Ectodermal cell (in vitro differentiated cells): ENCODE results near the gene OR5AC2. TPM values are rescaled to one million over a fixed set of nuclear protein-coding genes. Genes with fewer than 3 reads are reported as not detected.
A peak's percentile ranks its signal among the peaks of the same experiment; 100 is the strongest.

Source experiments
- H3K27ac ChIP-seq: 2 replicates; pipeline ENCODE4 v1.7.0; 2013; ENCODE audit warnings: mild to moderate bottlenecking, low read depth, low read length; ENCODE audit not compliant: insufficient read depth, poor library complexity, severe bottlenecking
- H3K27me3 ChIP-seq: 2 replicates; pipeline ENCODE4 v1.7.0; 2013; ENCODE audit warnings: mild to moderate bottlenecking, low read length; ENCODE audit not compliant: insufficient read depth, control insufficient read depth, poor library complexity, severe bottlenecking
- H3K36me3 ChIP-seq: one replicate; pipeline ENCODE4 v1.7.0; 2013; ENCODE audit warnings: low read length; ENCODE audit not compliant: control insufficient read depth, insufficient read depth
- H3K4me1 ChIP-seq: one replicate; pipeline ENCODE4 v1.7.0; 2013; ENCODE audit warnings: low read length; ENCODE audit not compliant: control insufficient read depth, insufficient read depth
- H3K4me3 ChIP-seq: 2 replicates; pipeline ENCODE4 v1.7.0; 2013; ENCODE audit warnings: low read depth, low read length, control low read depth; ENCODE audit not compliant: insufficient read depth
- H3K9me3 ChIP-seq: 2 replicates; pipeline ENCODE4 v1.7.0; 2013; ENCODE audit warnings: mild to moderate bottlenecking, low read length, moderate library complexity; ENCODE audit not compliant: control insufficient read depth
- WGBS, 2 experiments: methylation state at CpG; one replicate each; pipeline ENCODE4 v1.1.7; 2013; ENCODE audit warnings: missing lambda C conversion rate in 2 of 2; 5-methylcytosine and 5-hydroxymethylcytosine counted together
- polyA plus RNA-seq, 4 experiments: library from polyadenylated mRNA; stranded (reverse); fragments of 50-300 nt; gene quantifications; one replicate each; pipeline ENCODE4 v1.2.3, GENCODE V29; 2013

The OR5AC2 gene, protein sequence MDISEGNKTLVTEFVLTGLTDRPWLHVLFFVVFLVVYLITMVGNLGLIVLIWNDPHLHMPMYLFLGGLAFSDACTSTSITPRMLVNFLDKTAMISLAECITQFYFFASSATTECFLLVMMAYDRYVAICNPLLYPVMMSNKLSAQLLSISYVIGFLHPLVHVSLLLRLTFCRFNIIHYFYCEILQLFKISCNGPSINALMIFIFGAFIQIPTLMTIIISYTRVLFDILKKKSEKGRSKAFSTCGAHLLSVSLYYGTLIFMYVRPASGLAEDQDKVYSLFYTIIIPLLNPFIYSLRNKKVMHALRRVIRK
- polyA plus RNA-seq (2013, experiment 1 of 4): not detected
- polyA plus RNA-seq (2013, experiment 2 of 4): not detected
- polyA plus RNA-seq (2013, experiment 3 of 4): not detected
- not detected for polyA plus RNA-seq (2013, experiment 4 of 4)

DNA sequence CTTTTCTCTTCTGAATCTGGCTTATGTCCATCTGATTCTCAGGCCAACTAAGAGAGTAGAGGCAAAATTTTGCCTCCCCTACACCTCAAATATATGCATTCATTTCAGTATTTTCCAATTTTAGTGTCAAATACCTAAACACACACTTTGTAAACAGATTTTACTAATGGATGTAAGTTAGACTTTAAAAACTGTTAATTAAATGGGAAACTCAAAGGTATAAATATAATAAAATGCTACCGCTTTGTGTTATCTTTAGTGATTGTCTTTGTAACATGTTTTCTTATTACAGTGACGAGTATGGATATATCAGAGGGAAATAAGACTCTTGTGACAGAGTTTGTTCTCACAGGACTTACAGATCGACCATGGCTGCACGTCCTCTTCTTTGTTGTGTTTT is at the start of gene OR5AC2:
OR5AC2 (plus strand) TSS at position 301 of the 400 bp plus-strand sequence; CDS start at position 301, 0 bp downstream.
- no peak within 1 kb of the TSS for H3K27ac ChIP-seq
- H3K9me3 ChIP-seq: no peaks in the 10 kb centered on the region
- H3K4me1 ChIP-seq: no peaks in the 10 kb centered on the region
- no peak within 1 kb of the TSS for H3K4me3 ChIP-seq
- no peaks in the 10 kb centered on the region for H3K27me3 ChIP-seq
- WGBS, 2 experiments: 92 to 95% methylated on average over 4 of the region's 4 CpGs
- H3K36me3 ChIP-seq: no peaks in the 10 kb centered on the region

- 90 to 93% methylated on average over 3 of the region's 3 CpGs for WGBS, 2 experiments
- Histone ChIP-seq H3K36me3 (no peaks in the 10 kb centered on the region), H3K9me3 (peaks cover 3% of the 10 kb centered on the region), H3K4me1 (no peaks in the 10 kb centered on the region), H3K27me3 (no peaks in the 10 kb centered on the region), H3K4me3 (no peak overlapping the region), H3K27ac (no peak overlapping the region)
Measured at GRCh38 chr3:98038286-98038685, 48.7 kb upstream of the OR5AC2 start.

DNA sequence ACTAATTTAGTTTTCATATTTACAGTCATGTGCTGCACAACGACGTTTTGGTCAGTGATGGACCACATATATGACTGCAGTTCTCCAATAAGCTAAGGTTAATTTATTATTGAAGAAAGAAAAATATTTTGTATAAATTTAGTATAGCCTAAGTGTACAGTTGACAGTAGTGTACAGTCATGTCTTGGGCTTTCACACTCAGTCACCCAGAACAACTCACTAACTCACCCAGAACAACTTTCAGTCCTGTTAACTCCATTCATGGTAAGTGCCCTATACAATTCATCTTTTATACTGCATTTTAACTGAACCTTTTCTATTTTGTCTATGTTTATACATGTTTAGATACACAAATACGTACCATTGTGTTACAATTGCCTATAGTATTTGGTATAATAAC is 48.1 kb upstream of the OR5AC2 start:
- 93% methylated on average over 3 of the region's 3 CpGs for WGBS, 2 experiments
- peaks cover 3% of the 10 kb centered on the region for H3K9me3 ChIP-seq

GRCh38 chr3:98039322-98040024 is 47.5 kb upstream of the OR5AC2 start:
- H3K27ac ChIP-seq: no peak overlapping the region
- 10 to 12% methylated on average over 10 of the region's 13 CpGs for WGBS, 2 experiments
- no peaks in the 10 kb centered on the region for H3K27me3 ChIP-seq
- H3K36me3 ChIP-seq: no peaks in the 10 kb centered on the region
- peak overlapping the region; percentile 35 for H3K4me3 ChIP-seq
- H3K9me3 ChIP-seq: peaks cover 3% of the 10 kb centered on the region
- no peaks in the 10 kb centered on the region for H3K4me1 ChIP-seq

More for the DNA sequence above, 48.1 kb upstream of the OR5AC2 start:
- H3K27ac ChIP-seq: no peak overlapping the region
- no peaks in the 10 kb centered on the region for H3K27me3 ChIP-seq
- no peak overlapping the region for H3K4me3 ChIP-seq
- no peaks in the 10 kb centered on the region for H3K36me3 ChIP-seq
- no peaks in the 10 kb centered on the region for H3K4me1 ChIP-seq

DNA sequence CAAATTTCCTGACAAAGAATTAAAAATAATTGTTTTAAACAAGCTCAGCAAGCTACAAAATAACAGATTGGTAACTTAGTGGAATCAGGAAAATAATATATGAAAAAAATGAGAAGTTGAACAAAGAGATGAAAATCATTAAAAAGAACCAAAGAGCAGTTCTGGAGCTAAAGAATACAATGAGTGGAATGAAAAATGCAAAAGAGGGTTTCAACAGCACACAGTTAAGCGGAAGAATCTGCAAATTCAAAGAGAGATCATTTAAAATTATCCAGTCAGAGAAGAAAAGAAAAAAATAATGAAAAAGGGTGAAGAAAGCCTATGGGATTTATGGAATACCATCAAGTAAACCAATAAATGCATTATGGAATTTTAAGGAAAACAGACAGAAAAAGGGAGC is 45.6 kb upstream of the OR5AC2 start:
- no peak overlapping the region for H3K4me3 ChIP-seq
- H3K9me3 ChIP-seq: peaks cover 3% of the 10 kb centered on the region
- H3K27me3 ChIP-seq: no peaks in the 10 kb centered on the region
- H3K4me1 ChIP-seq: no peaks in the 10 kb centered on the region
- H3K36me3 ChIP-seq: no peaks in the 10 kb centered on the region
- WGBS, 2 experiments: 95% methylated on average over 1 of the region's 1 CpG; no CpG with 5 or more reads in 1 of the 2 experiments
- no peak overlapping the region for H3K27ac ChIP-seq

DNA sequence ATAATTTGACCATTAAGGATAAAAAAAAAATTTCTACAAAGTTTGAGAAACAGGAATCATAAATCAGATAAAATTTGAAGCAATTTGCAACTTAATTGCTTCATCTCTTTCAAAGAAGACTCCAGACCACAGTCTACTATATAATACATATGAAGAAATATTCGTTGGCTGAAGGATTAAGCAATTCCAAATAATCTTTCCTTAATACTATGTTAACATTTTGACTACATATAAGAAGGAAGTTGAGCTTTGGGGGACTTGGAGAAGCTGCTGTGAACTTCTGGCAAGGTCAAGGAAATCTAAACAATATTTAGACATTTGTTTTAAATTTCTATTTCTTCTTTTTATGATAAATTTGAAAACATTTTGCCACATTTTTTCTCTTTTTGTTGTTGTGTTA is 38.4 kb upstream of the OR5AC2 start:
- no peak overlapping the region for H3K27ac ChIP-seq
- no peaks in the 10 kb centered on the region for H3K9me3 ChIP-seq
- H3K36me3 ChIP-seq: no peaks in the 10 kb centered on the region
- H3K4me3 ChIP-seq: no peak overlapping the region
- H3K27me3 ChIP-seq: no peaks in the 10 kb centered on the region
- H3K4me1 ChIP-seq: no peaks in the 10 kb centered on the region
- WGBS, 2 experiments: no CpG with 5 or more reads among the region's 1 CpG

GRCh38 chr3:98049271-98049670 is 37.7 kb upstream of the OR5AC2 start:
- H3K36me3 ChIP-seq: no peaks in the 10 kb centered on the region
- no peaks in the 10 kb centered on the region for H3K9me3 ChIP-seq
- no peaks in the 10 kb centered on the region for H3K27me3 ChIP-seq
- no peak overlapping the region for H3K27ac ChIP-seq
- H3K4me1 ChIP-seq: no peaks in the 10 kb centered on the region
- no peak overlapping the region for H3K4me3 ChIP-seq
- 95% methylated on average over 1 of the region's 1 CpG for WGBS, 2 experiments

- Histone ChIP-seq H3K27me3 (no peaks in the 10 kb centered on the region), H3K4me3 (no peak overlapping the region), H3K9me3 (no peaks in the 10 kb centered on the region), H3K27ac (no peak overlapping the region), H3K4me1 (no peaks in the 10 kb centered on the region), H3K36me3 (no peaks in the 10 kb centered on the region)
Measured at GRCh38 chr3:98056035-98056434, 30.9 kb upstream of the OR5AC2 start.

DNA sequence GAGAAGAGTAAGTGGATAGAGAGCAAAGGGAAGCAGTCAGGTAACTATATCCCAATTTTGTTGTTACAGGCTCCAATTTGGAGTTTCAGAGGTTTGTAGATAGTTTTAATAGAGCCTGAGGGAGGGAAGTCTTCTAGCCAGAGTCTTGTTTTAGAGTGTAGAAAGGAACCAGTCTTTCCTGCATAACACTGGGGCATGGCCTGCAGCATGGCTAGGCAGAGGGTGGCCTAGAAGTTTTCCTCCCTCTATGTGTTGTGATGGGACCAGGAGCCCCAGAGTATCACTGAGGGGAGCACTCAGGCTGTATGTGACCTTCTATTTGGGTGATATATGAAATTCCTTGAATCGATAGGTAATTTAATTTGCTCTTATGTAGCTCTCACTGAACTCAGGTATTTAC is 29.3 kb upstream of the OR5AC2 start:
- no peak overlapping the region for H3K4me3 ChIP-seq
- no peaks in the 10 kb centered on the region for H3K27me3 ChIP-seq
- H3K9me3 ChIP-seq: no peaks in the 10 kb centered on the region
- no peak overlapping the region for H3K27ac ChIP-seq
- H3K4me1 ChIP-seq: no peaks in the 10 kb centered on the region
- WGBS, 2 experiments: no CpG with 5 or more reads among the region's 1 CpG
- no peaks in the 10 kb centered on the region for H3K36me3 ChIP-seq

DNA sequence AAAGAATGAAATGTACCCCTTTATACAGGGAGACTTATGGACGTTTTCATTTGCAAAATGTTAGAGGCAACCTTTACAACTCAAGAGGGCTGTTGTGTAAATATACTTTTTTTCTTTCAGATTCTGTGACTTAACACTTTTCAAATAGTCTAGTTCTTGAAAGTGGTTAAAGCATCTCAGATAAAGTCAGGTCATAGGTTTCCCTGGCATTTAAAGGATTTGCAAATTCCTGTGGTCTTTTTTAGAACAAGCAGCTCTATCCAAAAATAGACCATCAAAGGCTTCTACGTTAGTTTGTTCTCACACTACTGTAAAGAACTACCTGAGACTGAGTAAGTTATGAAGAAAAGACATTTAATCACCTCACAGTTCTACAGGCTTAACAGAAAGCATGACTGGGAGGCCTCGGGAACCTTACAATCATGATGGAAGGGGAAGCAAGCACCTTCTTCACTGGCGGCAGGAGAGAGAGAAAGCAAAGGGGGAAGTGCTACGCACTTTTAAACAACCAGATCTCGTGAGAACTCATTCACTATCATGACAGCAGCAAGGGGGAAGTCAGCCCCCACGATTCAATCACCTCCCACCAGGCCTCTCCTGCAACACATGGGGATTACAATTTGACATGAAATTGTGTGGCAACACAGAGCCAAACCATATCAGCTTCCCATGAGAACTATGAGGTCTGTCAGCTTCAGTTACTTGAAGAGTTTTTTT is 28.6 kb upstream of the OR5AC2 start:
- Histone ChIP-seq H3K27ac (no peak overlapping the region), H3K4me1 (no peaks in the 10 kb centered on the region), H3K27me3 (no peaks in the 10 kb centered on the region), H3K9me3 (no peaks in the 10 kb centered on the region), H3K36me3 (no peaks in the 10 kb centered on the region), H3K4me3 (no peak overlapping the region)
- 67 to 68% methylated on average over 5 to 7 of the region's 7 CpGs for WGBS, 2 experiments
